CD1c-positive myeloid dendritic cell (primary cell): ENCODE data around the gene L1CAM.

Experiments
- DNase-seq: peaks from one replicate; pipeline ENCODE4 v3.0.0-alpha.2; 2016; ENCODE audit errors: extremely low spot score

The L1CAM gene

DNA sequence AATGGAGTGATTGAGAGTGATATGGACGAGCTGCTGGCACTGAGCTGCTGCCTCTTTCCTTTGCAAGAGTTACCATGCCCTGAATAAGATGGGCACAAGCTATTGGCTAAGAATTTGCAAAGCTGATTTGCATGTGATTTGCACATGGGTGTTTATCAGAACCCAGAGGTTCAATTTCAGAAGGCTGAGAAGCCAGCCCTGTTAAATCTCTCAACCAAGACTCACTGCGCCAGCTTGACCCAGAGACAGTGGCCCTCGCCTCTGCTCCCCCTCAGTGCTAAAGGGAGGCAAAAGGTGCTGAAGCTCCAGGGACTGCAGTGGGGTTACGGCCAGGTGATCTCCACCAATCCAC lies 39.4 kb upstream of the L1CAM start:
- DNase-seq: no peak

DNA sequence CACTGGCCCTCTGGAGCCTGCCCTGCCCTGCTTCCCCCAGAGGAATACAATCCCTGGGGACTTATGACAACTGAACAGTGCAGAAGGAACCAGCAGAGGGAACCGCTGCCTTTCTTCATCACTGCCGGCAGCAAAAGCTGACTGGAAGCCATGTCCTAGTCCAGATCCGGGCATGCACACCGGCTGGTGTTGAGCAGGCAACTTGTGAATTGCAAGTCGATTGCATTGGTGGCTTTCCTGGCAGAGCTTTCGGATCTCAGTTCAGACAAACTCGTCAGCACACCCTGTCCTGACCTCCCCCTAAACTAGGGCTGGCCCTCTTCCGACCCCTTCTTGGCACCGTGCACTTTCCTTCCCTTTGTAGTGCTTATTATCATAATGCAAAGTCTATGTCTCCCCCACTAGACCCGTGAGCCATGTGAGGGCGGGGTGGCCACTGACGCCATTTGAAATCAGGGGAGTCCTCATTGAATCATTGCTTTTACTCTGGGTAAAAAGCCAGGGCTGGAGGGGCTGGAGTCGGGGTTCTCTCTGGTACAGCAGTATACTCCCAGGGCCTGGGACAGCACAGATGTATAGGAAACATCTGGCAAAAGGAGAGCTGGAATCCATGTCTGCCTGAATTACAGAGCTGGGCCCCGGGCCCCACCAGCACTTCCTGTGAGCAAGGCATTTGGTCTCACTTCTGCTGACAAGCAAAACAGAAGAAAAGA lies 38.3 kb upstream of the L1CAM start:
- peak; percentile 63 for DNase-seq

DNA sequence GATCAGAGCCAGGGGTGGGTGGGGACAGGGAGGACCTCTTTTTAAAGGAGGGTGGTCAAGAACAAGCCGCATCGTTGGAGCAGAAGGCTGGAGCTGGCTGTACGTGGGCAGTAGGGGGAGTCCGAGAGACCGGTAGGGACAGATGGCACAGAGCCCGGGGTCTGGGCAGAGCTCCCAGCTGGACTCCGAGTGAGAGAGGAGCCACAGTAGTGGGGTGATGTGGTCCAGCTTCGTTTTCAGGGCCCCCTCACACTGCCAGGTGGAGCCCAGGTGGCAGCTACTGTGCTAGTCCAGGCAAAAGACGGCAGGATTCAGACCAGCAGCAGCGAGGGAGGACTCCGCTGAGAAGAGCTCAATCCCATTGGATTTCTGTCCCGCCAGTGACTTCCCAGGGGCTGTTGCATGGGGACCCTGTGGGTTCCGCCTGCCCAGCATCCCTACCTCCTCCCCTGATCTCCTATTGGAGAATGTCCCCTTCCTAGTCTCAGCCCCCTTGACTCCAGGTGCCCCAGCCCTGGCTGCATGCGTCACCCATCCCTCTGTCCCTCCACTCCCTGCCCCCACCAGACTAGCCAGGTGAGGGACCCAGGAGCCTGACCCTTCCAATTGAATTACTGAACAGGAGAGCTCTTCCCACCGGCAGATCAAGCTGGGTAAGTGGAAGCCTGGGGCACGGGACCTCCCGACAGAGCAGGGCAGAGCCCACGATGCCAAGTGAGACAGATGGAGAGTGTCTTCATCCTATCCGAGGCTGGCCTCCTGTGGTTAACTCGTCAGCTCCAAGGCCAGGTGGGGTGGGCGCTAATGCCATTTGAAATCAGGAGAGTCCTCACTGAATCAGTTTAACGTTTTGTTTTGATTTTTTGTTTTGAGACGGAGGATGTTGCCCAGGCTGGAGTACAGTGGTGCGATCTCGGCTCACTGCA lies 37.2 kb upstream of the L1CAM start:
- no peak for DNase-seq

DNA sequence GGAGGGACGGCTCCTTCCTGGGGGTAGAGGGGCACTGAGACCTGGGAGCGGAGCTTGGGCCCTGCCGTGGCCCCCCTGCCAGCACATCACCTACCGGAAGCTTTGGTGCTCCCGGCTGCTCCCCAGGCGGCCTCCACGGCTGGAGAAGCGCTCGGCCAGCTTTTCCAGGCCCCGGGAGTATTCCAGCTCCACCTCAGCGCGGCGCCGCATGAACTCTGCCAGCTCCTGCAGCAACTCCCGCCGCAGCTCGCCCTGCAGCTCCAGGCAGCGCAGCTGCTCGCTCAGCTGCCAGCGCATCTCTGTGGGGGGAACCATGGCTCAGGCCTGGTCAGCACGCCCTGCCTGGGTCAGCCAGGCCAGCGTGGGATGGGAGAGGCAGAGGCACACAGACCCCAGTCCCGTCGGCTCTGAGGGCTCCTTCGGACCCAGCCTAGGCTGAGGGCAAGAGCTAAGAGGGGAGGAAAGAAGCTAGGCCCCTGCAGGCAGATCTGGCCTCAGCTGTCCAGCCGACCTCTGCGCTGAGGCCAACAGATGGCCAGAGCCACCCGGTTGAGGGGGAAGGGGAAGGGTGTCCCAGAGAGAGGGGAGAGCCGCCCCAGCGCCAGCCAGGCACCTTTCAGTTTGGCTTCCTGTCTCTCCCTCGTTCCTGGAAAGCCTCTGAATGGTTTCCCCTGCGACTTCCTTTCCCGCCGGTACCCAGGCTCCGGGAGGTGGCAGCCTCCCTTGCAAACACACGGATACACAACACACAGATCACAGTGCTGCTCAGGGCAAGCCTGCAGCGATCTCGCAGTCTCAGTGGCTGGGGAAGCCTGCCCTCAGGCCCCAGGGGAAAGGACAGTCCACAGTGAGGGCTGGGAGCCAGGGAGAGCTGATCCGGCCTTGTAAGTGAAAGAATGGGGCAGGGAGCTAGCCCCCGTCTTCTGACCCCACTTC lies 35.8 kb upstream of the L1CAM start:
- DNase-seq: no peak

DNA sequence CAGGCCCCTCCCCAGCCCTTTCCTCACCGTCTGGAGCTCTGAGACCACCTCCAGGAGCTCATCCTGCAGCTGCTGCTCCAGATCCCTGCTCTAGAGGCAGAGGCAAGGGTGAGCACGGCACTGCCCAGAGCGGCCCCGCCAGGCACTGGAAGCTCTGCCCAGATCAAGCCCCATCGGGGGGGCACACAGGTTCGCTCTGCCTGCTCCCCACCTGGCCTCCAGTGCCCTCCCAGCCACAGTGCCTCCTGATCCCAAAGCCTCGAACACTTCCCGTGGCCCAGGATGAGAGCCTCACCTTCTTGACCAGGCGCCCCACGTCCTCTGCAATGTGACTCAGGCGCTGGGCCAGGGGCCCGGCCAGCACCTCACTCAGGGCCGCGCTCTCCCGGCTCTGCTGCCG lies 35.1 kb upstream of the L1CAM start:
- DNase-seq: no peak

DNA sequence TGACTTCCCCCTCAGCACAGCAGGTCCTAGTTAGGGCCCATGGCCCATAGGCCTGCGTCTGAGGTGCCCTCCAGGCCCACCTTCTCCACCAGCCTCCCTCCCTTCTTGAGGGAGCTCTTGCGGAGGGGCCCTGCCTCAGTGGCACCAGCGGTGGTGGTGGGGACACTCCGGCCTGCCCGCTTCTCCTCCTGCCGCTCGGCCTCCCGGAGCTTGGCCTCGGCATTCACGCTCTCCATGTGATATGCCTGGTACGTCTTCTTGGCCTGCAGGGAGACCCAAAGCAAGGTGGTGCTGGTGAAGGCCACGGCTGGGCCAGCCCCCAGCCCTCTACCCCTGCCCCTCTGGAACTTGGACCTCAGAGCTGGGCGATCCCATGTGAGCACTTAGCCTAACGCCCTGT lies 34.6 kb upstream of the L1CAM start:
- DNase-seq: no peak

DNA sequence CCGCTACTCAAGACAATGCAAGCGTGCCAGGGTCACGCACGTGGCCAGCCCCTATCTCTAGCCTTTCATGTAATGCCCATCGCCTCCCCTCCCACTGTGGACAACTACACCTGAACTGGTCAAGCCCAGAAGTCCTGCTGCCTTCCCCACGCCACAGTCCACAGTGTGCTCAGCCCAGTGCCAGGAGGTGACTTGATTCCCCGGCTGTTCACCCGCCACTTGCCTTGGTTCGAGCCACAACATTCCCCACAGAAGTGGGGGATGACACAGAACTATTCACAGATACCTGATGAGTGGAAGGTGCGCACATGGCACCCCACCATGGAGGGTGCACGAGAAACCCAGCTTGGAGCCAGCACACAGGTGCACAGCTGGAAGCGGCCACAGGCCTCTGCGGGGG lies 33.3 kb upstream of the L1CAM start:
- no peak for DNase-seq

DNA sequence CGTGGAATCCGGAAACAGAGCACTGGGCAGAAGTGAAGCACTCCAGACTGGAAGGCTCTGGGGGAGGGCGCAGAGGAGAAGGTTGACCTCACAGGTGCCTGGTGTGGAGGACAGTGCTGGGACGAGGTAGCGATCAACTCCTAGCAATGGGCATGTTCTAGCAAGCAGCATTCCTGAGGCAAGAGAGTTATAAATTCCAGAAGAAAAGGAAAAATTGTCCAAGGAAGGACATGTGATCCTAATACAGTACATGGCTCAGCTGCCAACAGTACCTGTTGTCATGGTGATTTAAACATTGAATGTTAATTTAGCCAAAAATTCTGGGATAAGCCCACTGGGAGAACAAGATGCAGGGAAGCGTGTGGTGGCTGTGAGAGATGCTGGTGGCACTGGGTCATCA lies 31.9 kb upstream of the L1CAM start:
- no peak for DNase-seq

DNA sequence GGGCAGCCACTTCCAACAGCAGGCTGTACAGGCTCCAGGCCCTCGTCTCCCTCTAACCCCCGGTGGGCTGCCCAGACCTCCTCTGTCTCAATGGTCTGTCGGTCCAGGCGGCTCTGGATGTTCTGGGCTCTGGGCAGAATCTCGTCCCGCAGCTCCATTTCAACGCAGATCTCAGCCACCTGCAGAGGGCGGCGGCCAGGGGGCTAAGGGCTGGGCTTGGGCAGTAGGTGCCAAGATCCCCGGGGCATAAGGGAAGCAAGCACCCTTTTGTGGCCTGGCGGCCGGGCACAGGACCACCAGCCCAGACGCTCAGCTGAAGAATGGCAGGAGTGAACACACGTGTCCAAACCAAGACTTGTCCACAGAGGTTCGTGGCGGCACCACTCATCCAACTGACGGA lies 27.7 kb upstream of the L1CAM start:
- DNase-seq: no peak

DNA sequence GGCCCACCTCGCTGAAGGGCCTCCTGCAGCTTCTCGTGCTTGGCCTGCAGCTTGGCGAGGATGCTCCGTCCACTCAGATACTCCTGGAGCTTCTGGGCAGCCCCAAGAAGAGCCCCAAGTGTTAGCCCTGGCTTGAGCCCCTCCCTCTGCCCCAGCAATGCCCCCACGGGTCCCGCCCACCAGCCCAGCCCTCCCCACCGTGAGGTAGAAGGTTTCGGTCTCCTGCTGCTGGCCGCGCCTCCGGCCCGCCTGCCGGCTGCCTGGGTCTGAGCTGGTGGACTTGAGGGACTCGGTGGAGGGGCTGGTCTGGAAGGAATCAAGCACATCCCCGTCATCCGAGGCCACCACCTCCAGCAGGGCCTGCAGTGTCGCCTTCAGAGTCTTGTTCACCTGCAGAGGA lies 27.2 kb upstream of the L1CAM start:
- no peak for DNase-seq

DNA sequence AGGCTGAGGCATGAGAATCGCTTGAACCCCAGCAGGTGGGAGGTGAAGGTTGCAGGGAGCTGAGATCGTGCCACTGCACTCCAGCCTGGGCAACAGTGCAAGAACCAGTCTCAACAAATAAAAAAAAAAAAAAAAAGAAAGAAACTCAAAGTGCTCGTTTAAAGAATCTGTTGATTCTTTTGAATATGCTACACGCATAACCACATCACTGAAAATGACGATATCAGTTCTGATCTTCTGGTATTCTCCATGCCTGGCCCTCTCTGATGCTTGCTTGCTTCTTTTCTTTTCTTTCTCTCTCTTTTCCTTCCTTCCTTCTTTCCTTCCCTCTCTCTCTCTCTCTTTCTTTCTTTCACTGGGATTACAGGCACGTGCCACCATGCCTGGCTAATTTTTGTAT lies 25.8 kb upstream of the L1CAM start:
- no peak for DNase-seq

DNA sequence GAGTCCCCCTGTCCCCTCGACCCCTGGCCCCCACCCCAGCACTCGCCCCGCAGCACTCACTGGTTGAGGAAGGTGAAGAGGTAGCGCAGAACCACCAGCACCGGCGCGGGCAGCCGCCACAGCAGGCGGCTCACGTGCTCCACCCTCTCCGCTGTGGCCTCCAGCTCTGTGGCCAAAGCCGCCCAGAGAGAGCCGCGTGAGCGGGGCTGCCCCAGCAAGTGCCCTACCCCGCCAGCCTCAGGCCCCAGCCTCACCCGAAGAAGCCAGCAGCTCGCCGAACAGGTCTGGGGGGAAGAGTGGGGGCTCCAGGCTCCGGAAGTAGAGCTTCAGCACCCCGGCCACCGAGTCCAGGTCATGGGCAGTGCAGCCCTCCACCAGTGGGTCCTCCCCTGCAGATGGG lies 24.5 kb upstream of the L1CAM start:
- DNase-seq: no peak

DNA sequence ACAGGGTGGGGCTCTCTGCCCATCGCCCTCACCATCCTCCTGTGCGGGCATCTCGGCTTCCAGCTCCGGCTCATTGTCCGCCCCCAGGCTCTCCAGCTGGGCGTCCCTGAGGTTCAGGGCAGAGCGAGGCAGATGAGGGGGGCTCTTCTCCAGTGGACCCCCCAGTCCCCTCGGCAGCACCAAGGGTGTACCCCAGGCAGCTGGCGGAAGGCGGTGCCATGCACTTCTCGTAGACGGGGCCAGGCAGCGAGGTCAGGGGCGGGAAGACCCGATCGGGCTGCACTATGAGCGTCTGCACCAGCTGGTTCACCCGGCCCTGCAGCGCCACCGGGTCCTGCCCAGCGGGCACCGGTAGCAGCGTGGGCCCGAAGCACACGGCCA lies 24.0 kb upstream of the L1CAM start:
- no peak for DNase-seq

DNA sequence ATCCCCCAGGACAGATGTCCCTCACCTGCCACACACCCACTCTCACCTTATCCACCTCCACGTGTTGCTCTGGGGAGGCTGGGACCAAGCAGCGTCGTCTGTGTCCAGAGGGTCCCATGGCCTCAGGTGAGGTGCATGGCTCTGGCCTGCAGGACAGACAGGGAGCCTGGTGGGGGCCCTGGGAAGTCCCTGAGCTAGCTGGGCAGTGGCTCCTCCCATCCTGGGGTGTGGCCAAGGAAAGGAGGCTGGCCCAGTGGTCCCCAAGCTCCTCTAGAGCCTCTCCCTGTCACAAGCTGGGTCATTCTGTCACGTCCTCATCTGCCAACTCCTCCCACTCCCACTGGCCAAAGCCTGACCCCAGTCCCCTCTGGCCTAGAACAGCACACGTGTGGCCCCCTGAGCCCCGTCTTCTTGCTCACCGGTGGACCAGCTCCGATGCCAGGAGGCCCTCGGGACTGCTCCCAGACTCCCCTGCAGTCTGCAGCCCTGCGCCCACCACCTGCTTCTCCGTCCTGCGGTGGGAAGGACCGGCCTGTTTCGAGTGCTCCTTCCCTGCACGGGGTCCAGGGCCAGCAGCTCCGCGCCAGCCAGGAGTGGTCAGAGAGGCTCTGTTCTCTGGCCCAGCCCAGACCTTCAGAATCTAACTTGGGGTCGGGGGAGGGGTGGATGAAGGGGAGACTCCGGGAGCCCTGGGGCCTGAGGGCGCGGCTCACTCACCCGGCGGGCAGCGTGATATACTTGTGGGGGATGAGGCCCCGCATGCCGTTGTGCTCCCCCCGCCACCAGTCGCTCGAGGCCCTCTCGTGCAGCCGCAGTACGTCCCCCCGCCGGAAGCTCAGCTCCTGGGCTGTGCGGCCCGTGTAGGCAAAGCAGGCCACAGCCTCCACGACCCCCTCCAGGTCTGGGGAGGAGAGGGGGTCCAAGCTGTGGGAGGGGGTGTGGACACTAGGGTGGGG lies 23.3 kb upstream of the L1CAM start:
- no peak for DNase-seq

DNA sequence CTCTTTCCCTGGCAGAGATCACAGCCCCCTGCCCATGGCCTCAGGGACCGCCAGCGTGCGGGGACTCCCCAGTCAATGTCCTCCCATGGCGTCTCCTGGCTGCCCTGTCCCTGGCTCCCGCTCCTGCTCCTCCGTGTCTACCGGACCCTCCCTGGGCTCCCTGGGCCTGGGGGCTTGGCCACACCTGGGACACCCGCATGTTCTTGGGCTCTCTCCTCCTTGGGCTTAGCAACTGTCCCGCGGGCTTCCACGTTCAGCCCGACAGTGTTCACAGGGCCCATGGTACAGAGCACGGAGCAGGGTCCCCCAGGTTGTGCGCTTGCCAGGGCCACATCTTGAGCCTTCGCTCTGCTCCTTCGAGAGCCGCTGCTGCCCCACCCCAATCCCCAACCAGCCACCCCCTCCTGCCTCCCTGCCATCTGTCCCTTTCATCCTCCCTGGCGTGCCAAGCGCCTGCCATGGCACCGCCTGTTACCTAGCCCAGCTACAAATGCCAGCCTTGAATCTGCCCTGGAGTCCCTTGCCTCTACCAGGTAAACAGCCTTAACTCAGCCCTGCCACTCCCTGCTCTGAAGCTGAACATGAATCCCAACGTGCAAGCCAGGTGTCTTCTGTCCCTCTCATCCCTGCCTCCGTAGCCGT lies 22.4 kb upstream of the L1CAM start:
- no peak for DNase-seq

DNA sequence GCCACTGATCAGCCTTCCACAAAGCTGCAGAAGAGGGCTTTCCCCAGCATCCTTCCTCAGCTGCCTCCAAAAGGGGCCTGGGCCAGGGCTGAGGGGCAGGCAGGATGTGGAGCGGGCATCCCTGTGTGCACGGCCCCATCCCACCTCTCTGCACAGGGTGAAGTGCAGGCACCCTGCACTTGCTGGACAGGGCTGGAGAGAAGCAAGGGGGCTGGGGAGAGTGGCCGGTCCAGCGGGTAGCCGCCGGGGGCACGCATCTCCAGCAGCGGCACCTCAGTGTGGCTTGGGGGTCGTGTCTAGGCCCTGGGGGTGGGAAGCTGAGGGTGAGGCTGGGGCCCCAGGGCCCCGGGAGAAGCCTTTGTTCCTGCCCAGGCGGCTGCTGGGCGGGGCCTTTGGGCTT lies 21.5 kb upstream of the L1CAM start:
- no peak for DNase-seq

DNA sequence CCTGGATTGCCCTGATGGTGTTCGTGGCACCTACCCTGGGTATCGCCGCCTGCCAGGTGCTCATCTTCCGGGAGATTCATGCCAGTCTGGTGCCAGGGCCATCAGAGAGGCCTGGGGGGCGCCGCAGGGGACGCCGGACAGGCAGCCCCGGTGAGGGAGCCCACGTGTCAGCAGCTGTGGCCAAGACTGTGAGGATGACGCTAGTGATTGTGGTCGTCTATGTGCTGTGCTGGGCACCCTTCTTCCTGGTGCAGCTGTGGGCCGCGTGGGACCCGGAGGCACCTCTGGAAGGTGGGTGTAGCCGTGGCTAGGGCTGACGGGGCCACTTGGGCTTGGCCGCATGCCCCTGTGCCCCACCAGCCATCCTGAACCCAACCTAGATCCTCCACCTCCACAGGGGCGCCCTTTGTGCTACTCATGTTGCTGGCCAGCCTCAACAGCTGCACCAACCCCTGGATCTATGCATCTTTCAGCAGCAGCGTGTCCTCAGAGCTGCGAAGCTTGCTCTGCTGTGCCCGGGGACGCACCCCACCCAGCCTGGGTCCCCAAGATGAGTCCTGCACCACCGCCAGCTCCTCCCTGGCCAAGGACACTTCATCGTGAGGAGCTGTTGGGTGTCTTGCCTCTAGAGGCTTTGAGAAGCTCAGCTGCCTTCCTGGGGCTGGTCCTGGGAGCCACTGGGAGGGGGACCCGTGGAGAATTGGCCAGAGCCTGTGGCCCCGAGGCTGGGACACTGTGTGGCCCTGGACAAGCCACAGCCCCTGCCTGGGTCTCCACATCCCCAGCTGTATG lies 20.3 kb upstream of the L1CAM start:
- DNase-seq: no peak

DNA sequence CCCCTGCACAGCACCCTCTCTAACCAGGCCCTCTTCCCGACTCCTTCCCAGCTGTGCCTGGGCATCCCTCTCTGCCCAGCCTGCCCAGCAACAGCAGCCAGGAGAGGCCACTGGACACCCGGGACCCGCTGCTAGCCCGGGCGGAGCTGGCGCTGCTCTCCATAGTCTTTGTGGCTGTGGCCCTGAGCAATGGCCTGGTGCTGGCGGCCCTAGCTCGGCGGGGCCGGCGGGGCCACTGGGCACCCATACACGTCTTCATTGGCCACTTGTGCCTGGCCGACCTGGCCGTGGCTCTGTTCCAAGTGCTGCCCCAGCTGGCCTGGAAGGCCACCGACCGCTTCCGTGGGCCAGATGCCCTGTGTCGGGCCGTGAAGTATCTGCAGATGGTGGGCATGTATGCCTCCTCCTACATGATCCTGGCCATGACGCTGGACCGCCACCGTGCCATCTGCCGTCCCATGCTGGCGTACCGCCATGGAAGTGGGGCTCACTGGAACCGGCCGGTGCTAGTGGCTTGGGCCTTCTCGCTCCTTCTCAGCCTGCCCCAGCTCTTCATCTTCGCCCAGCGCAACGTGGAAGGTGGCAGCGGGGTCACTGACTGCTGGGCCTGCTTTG lies 19.6 kb upstream of the L1CAM start:
- no peak for DNase-seq
